Measurements from ENCODE around the gene KRTAP12-3. TPM values are rescaled to one million over a fixed set of nuclear protein-coding genes. Genes with fewer than 3 reads are reported as not detected.
A peak's percentile ranks its signal among the peaks of the same experiment; 100 is the strongest.

Gene KRTAP12-3
- total and polyA plus RNA-seq, 8 donors: not detected

DNA sequence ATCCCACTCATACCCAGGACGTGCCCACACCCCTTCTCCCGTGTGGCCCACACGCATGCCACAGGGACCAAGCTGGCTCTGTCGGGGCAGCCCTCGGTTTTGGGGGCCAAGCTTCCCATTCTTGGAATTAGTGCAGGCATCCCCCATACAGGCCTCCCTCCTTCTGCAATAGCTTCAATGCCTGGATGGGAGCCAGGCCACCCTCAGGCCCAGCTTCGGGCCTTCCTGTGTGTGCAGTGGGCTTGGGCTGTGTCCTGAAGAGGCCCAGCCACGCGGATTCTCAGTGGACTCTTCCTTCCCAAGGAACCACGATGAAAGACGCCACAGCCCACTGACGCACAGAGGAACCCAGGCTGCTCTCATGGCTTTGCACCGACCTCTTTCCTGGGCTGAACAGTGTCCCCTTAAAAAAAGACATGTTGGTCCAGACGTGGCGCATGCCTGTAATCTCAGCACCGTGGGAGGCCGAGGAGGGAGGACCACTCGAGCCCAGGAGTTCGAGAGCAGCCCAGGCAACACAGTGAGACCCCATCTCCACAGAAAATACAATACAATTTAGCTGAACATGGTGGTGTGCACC, 8.1 kb upstream of the KRTAP12-3 start:
- no peaks in the 10 kb centered on the region for H3K36me3 ChIP-seq
- DNase-seq (peak in 2 of 4 donors; percentile 22 to 41), ATAC-seq (no peak)
- no peak overlapping the region for H3K27ac ChIP-seq
- H3K4me3 ChIP-seq: no peak overlapping the region
- H3K9me3 ChIP-seq: peaks cover 0 to 7% of the 10 kb centered on the region in 2 donors
- TF ChIP-seq, protein P1, sequence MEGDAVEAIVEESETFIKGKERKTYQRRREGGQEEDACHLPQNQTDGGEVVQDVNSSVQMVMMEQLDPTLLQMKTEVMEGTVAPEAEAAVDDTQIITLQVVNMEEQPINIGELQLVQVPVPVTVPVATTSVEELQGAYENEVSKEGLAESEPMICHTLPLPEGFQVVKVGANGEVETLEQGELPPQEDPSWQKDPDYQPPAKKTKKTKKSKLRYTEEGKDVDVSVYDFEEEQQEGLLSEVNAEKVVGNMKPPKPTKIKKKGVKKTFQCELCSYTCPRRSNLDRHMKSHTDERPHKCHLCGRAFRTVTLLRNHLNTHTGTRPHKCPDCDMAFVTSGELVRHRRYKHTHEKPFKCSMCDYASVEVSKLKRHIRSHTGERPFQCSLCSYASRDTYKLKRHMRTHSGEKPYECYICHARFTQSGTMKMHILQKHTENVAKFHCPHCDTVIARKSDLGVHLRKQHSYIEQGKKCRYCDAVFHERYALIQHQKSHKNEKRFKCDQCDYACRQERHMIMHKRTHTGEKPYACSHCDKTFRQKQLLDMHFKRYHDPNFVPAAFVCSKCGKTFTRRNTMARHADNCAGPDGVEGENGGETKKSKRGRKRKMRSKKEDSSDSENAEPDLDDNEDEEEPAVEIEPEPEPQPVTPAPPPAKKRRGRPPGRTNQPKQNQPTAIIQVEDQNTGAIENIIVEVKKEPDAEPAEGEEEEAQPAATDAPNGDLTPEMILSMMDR (IDR thresholded peaks at IDR 0.05): no peak
- H3K4me1 ChIP-seq: no peaks in the 10 kb centered on the region
- H3K27me3 ChIP-seq: peaks cover 0 to 49% of the 10 kb centered on the region in 2 donors
- intact Hi-C loops (cut with DNase I): no loop called here

GRCh38 chr21:44650265-44650972, 7.3 kb upstream of the KRTAP12-3 start:
- no peaks in the 10 kb centered on the region for H3K36me3 ChIP-seq
- intact Hi-C loops (cut with DNase I): no loop called here
- peaks cover 0 to under 1% of the 10 kb centered on the region in 2 donors for H3K9me3 ChIP-seq
- peak in 1 of 4 donors; percentile 45 for DNase-seq
- TF ChIP-seq, protein P1 (IDR thresholded peaks at IDR 0.05): no peak
- no peak for ATAC-seq
- peaks cover 0 to 51% of the 10 kb centered on the region in 2 donors for H3K27me3 ChIP-seq
- no peaks in the 10 kb centered on the region for H3K4me1 ChIP-seq
- H3K4me3 ChIP-seq: no peak overlapping the region
- no peak overlapping the region for H3K27ac ChIP-seq

- ATAC-seq (no peak), DNase-seq (no peak)
- Histone ChIP-seq H3K27me3 (peaks cover 0 to 51% of the 10 kb centered on the region in 2 donors), H3K9me3 (no peaks in the 10 kb centered on the region), H3K4me1 (no peaks in the 10 kb centered on the region), H3K4me3 (no peak overlapping the region), H3K36me3 (no peaks in the 10 kb centered on the region), H3K27ac (no peak overlapping the region)
- intact Hi-C loops (cut with DNase I): no loop called here
- TF ChIP-seq, protein P1 (IDR thresholded peaks at IDR 0.05): no peak
These were observed 6.6 kb upstream of the KRTAP12-3 start for GRCh38 chr21:44650973-44651675.

DNA sequence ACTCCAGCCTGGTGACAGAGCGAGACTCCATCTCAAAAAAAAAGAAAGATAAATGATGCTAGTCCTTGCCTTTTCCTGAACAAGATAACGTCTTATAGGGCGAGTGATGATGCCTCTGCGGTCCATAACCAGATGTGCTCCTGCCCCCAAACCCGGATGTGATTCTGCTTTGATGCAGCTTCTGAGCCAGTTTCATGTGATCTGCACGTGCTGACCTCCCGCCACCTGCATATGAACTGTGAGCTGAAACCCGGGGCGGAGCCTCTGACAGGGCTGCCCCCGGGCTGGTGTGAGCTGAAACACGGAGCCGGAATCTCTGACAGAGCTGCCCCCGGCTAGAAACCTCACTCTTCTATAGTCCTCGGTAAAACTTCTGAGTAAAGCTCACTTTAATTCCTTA, 4.6 kb upstream of the KRTAP12-3 start:
- H3K36me3 ChIP-seq: no peaks in the 10 kb centered on the region
- ATAC-seq (no peak), DNase-seq (peak in 1 of 4 donors; percentile 45)
- intact Hi-C loops (cut with DNase I): no loop called here
- H3K9me3 ChIP-seq: peaks cover 0 to 7% of the 10 kb centered on the region in 2 donors
- H3K27me3 ChIP-seq: peaks cover 0 to 38% of the 10 kb centered on the region in 2 donors
- no peak overlapping the region for H3K27ac ChIP-seq
- no peaks in the 10 kb centered on the region for H3K4me1 ChIP-seq
- TF ChIP-seq, protein P1 (IDR thresholded peaks at IDR 0.05): no peak
- no peak overlapping the region for H3K4me3 ChIP-seq

All from left lung (tissue), 10 donors.